ENCODE results near the gene GAS2.

DNA sequence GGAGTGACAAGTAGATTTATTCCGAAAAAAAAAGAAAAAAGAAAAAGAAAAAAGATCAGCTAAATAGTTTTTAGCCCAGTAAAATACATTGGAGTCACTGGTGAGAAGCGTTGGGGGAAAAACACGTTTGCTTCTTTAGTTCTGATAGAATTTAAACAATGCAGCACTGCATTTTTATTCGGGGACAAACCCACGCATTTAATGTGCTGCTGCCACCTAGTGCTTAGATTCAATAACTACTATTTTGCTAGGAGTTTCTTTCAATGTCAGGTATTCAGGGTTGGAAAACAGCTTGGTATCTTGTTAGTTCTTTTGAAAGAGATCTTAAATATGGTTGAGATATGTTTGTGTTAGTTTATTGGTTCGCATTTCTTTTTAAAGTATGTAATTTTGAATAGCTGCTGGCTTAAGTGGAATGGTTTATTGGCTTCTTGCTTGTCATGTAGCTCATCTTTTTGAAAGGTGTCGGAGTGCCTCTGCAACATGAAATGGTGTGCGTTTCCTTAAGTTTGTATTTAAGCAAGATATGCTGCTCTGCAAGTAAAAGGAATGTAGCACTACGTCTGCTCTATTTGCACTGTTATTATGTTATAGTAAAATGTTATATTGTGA lies 121.2 kb downstream of the GAS2 start:
- TF ChIP-seq POLR2A (IDR thresholded peaks at IDR 0.05) (no peak), CTCF (IDR thresholded peaks at IDR 0.05) (peak in 2 of 3 experiments; percentile 57 to 68)

All from testis (tissue), 2 donors.